ENCODE measurements around the gene RFC3.

DNA sequence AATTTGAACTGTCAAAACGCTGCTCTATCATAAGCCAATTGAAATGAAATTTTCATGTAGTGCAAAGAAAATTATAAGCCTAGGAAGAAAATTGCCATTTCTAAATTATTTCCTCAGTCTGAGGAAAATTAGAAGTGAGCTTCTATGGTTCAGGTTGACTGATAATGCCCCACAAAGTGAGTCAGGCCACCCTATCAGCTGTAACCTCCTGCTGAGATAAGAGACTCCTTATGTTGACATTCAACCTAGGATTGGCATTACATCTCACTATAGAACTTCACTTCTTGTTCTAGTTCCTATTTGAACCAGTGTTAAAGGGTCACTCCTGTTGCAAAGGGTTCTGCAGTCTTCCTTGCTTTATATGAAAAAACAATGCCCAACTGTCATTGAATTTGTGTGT lies 32.6 kb upstream of the RFC3 start:
- TF ChIP-seq, protein P1, sequence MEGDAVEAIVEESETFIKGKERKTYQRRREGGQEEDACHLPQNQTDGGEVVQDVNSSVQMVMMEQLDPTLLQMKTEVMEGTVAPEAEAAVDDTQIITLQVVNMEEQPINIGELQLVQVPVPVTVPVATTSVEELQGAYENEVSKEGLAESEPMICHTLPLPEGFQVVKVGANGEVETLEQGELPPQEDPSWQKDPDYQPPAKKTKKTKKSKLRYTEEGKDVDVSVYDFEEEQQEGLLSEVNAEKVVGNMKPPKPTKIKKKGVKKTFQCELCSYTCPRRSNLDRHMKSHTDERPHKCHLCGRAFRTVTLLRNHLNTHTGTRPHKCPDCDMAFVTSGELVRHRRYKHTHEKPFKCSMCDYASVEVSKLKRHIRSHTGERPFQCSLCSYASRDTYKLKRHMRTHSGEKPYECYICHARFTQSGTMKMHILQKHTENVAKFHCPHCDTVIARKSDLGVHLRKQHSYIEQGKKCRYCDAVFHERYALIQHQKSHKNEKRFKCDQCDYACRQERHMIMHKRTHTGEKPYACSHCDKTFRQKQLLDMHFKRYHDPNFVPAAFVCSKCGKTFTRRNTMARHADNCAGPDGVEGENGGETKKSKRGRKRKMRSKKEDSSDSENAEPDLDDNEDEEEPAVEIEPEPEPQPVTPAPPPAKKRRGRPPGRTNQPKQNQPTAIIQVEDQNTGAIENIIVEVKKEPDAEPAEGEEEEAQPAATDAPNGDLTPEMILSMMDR (conservative IDR thresholded peaks at IDR 0.05; ENCODE audit: low read depth, low read length), result no peak
- TF ChIP-seq EZH2 (IDR thresholded peaks at IDR 0.05; ENCODE audit: borderline replicate concordance, low read depth, low read length, poor library complexity, severe bottlenecking), result no peak

Data from A673 (cell line).